22Rv1 (cell line): ENCODE data around the gene RPL22.

Source experiments
- H3K27ac ChIP-seq: fragments of 450-650 bp; 2 replicates; pipeline ENCODE4 v1.5.1; 2017
- ZFX ChIP-seq: fragments of 450-650 bp; IDR thresholded peaks from 2 replicates; pipeline ENCODE4 v1.6.1; 2017; ENCODE audit warnings: antibody characterized with exemption, borderline replicate concordance
- TF ChIP-seq, protein P1 (sequence below): fragments of 450-650 bp; IDR thresholded peaks from 2 replicates; pipeline ENCODE4 v1.5.1; 2017; ENCODE audit warnings: mild to moderate bottlenecking

The RPL22 gene

DNA sequence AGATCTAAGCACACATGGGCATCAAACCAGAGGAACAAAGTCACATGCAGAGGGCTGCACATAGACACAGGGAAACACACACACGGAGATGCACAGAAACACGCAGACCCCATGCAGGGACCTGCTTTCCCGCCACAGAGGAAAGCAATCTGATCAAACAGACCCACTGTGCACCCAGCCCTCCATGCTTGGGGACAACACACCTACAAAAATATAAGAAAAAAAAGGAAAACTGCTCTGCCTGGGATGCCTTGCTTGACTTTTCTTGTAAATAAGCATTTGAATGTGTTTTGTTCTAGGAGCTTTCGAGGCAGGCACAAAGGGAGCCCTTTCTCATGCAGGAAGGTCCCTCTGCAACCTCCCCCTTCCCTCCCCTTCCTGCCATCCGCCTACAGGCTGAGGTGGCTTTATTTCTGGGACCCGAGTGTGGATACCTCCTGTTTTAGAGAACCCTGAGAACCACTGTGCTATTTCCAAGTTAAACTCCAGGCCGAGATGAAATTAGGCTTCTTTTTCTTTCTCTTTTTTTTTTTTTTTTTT, 39.9 kb upstream of the RPL22 start:
- no peak overlapping the region for H3K27ac ChIP-seq
- no peak for TF ChIP-seq ZFX
- TF ChIP-seq, protein P1, sequence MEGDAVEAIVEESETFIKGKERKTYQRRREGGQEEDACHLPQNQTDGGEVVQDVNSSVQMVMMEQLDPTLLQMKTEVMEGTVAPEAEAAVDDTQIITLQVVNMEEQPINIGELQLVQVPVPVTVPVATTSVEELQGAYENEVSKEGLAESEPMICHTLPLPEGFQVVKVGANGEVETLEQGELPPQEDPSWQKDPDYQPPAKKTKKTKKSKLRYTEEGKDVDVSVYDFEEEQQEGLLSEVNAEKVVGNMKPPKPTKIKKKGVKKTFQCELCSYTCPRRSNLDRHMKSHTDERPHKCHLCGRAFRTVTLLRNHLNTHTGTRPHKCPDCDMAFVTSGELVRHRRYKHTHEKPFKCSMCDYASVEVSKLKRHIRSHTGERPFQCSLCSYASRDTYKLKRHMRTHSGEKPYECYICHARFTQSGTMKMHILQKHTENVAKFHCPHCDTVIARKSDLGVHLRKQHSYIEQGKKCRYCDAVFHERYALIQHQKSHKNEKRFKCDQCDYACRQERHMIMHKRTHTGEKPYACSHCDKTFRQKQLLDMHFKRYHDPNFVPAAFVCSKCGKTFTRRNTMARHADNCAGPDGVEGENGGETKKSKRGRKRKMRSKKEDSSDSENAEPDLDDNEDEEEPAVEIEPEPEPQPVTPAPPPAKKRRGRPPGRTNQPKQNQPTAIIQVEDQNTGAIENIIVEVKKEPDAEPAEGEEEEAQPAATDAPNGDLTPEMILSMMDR: no peak

DNA sequence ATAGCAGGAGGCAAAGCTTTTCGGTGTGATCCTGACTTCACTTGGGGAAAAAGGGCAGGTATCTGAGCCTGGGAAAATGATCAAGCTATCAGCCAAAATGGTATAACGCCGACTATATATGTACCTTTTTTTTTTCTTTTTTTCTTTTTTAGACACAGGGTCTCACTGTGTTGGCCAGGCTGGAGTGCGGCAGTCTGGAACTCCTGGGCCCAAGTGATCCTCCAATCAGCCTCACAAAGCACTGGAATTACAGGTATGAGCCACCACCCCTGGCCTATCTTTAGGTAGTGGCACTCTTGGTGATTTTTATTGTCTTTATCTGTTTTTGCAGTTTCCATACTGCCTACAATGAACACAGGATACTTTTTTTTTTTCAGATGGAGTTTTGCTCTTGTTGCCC, 37.7 kb upstream of the RPL22 start:
- TF ChIP-seq ZFX: no peak
- TF ChIP-seq, protein P1: no peak
- H3K27ac ChIP-seq: no peak overlapping the region

DNA sequence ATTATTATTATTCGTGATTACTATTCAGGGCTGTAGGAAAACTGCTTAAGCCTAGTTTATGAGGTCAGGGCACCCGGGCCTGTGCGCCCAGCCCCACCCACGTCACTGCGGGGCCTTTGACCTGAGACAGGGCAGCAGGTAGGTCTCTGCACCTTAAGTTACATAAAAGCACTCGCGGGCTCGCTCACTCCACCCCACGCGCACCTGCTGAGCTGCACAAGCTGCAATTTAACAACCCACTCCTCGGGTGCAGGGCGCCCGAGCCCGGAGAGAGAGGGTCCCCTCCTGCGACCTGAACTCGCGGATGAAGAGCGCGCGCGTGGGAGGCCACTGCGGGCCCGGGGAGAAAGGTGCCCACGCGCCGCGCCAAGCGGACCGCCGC, 35.9 kb upstream of the RPL22 start:
- H3K27ac ChIP-seq: peak overlapping the region; percentile 81
- TF ChIP-seq ZFX: no peak
- TF ChIP-seq, protein P1: no peak

DNA sequence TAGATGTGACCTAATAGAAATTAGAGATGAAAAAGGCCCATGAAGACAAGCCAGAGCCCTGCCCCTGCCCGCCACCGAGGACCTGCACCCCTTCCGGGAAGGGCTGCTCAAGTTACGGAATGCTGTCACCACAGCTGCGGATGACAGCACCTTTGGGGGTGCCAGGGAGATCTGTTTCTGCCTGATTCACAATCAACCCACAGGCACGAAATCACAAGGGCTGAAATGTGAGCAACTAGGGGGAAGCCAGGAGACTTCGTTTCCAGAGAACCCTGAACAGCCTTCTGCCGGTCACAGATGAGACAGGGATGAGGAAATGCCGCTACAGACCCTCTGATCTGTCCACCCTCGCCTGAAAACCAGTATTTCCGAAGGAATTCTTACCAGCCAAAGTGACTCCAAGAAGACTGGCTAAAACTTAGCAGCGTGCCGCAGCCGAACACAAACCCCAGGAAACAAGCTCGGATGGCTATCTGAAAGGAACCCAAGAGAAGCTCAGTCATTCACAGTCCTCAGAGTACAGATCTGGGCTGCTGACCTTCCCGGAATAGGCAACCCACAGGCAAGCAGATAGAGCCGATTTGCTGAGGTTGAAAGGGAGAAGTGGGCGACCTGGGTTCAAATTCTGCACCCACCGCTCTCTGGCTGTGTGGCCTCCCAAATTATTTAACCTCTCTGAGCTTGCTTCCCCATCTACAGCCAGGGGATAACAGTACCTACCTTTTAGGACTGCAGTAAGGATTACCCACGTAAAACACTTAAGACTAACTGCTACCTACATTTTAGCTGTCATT, 35.3 kb upstream of the RPL22 start:
- peak overlapping the region; percentile 81 for H3K27ac ChIP-seq

DNA sequence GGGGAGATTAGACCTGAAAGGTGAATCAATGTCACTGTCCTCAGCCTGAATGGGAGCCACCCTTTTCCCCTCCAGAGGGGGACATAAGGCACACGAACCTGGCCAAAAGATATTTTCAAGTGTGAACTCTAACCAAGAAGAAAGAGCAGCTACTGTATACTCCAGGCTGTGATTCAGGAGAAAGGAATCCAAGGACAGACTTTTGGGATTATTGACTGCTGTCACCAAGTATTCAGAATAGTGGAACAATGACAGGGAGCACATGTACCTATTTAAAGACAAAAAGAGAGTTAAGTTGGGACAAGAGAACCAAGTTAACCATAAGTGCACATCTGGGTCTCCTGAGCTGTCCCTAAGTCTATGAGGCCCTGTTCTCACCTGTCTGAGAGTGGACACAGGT, 34.0 kb upstream of the RPL22 start:
- H3K27ac ChIP-seq: peak overlapping the region; percentile 7; the same call in 1 of the 2 replicates
- no peak for TF ChIP-seq ZFX
- TF ChIP-seq, protein P1: no peak

More for the DNA sequence above, 35.3 kb upstream of the RPL22 start:
- TF ChIP-seq ZFX: no peak
- TF ChIP-seq, protein P1: no peak

DNA sequence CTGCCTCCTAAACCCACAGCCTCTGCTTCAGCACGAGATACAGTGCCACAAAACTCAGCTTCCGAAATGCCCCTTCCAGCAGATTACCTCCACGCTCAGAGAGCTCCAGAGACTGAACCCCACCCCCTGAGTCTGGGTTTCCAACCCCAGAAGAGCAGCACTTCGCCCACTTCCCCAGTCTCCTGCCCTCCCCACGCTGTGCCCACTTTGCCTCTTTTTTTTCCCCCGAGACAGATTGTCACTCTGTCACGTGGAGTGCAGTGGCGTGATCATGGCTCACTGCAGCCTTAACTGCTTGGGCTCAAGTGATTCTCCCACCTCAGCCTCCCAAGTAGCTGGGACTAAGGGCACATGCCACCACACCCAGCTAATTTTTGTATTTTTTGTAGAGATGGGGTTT, 26.3 kb upstream of the RPL22 start:
- H3K27ac ChIP-seq: no peak overlapping the region
- TF ChIP-seq, protein P1: no peak
- no peak for TF ChIP-seq ZFX

DNA sequence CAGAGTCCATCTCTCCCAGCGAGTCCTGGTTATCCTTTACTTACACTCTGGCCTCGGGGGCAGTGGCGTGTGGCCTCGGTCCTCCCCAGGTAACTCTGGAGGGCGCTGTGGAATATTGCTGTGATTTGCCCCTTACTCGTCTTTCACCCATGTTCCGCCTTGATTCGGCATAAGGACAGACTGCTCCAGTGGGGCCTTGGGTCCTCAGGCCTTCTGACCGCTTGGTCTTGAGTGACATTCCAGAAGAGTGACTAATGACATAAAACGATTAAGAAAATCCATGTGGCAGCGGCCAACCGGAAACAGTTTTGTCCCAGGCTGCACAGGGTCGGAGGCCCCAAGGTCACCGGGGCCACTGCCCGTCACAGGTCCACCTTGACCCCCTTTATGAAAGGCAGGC, 25.3 kb upstream of the RPL22 start:
- H3K27ac ChIP-seq: no peak overlapping the region
- no peak for TF ChIP-seq ZFX
- TF ChIP-seq, protein P1: no peak
